GM20000 (cell line): ENCODE measurements around the gene GART.

Experiments used
- DNase-seq: peaks from one replicate; pipeline ENCODE4 v3.0.0; 2012; ENCODE audit warnings: low spot score
- CTCF ChIP-seq: IDR thresholded peaks from 2 replicates; pipeline ENCODE4 v1.5.1; 2012; ENCODE audit warnings: mild to moderate bottlenecking, control low read depth; ENCODE audit errors: extremely low read depth, missing control alignments

The GART gene

GRCh38 chr21:33561373-33561772 is 19.5 kb upstream of the GART start:
- DNase-seq: no peak
- no peak for TF ChIP-seq CTCF

GRCh38 chr21:33560965-33561364 is 19.0 kb upstream of the GART start:
- no peak for DNase-seq
- no peak for TF ChIP-seq CTCF

GRCh38 chr21:33559813-33560212 is 17.9 kb upstream of the GART start:
- no peak for TF ChIP-seq CTCF

GRCh38 chr21:33558777-33559421 is 17.0 kb upstream of the GART start:
- no peak for DNase-seq

More at GRCh38 chr21:33559813-33560212, 17.9 kb upstream of the GART start:
- DNase-seq: no peak

GRCh38 chr21:33557447-33557846 is 15.5 kb upstream of the GART start:
- no peak for DNase-seq

More at GRCh38 chr21:33558777-33559421, 17.0 kb upstream of the GART start:
- TF ChIP-seq CTCF: no peak

GRCh38 chr21:33554982-33555344 is 13.0 kb upstream of the GART start:
- TF ChIP-seq CTCF: no peak
- no peak for DNase-seq

More at GRCh38 chr21:33557447-33557846, 15.5 kb upstream of the GART start:
- no peak for TF ChIP-seq CTCF

GRCh38 chr21:33554236-33554981 is 12.5 kb upstream of the GART start:
- TF ChIP-seq CTCF: no peak
- DNase-seq: peak; percentile 16
